Tibial nerve (tissue), 4 donors: ENCODE data around the gene TENM3. TPM values are rescaled to one million over a fixed set of nuclear protein-coding genes. Genes with fewer than 3 reads are reported as not detected.
"Not testable (repeated sequence)": the region's sequence is repeated elsewhere in the genome, so short reads cannot be mapped to it uniquely, and the experiment has no call there.

ENCODE experiments used
- DNase-seq, 2 donors: peaks; one replicate each; pipeline ENCODE4 v3.0.0-alpha.2; 2019; ENCODE audit warnings: low spot score in 2 of 2
- H3K27ac ChIP-seq, 4 donors: fragments of 200-600 bp; sonication (generic) in 3 of 4; one replicate each; pipeline ENCODE4 v1.5.1; 2017 to 2019; ENCODE audit warnings: mild to moderate bottlenecking in 1 of 4
- H3K27me3 ChIP-seq, 2 donors: fragments of 200-600 bp; sonication (generic) in 1 of 2; one replicate each; pipeline versions ENCODE4 v1.5.1 to v1.6.0; 2017 to 2019
- H3K36me3 ChIP-seq, 3 donors: fragments of 200-600 bp; sonication (generic); one replicate each; pipeline ENCODE4 v1.5.1; 2018 to 2019
- H3K4me1 ChIP-seq, 4 donors: fragments of 200-600 bp; sonication (generic) in 3 of 4; one replicate each; pipeline ENCODE4 v1.5.1; 2017 to 2019
- H3K4me3 ChIP-seq, 4 donors: fragments of 200-600 bp; sonication (generic) in 3 of 4; one replicate each; pipeline ENCODE4 v1.5.1; 2017 to 2019; ENCODE audit warnings: mild to moderate bottlenecking in 1 of 4, moderate library complexity in 1 of 4
- H3K9me3 ChIP-seq, 4 donors: fragments of 200-600 bp; sonication (generic) in 3 of 4; one replicate each; pipeline ENCODE4 v1.5.1; 2017 to 2019
- EP300 ChIP-seq, 2 donors: sonication (generic); formaldehyde crosslinking; IDR thresholded peaks; one replicate each; pipeline ENCODE4 v1.6.1; 2017; ENCODE audit warnings: antibody characterized with exemption in 2 of 2, mild to moderate bottlenecking in 1 of 2
- POLR2A ChIP-seq, 2 donors: fragments of 450-650 bp; IDR thresholded peaks; one replicate each; pipeline ENCODE4 v1.6.1; 2017; ENCODE audit warnings: antibody characterized with exemption in 2 of 2, mild to moderate bottlenecking in 2 of 2, moderate library complexity in 2 of 2
- WGBS, 2 donors: methylation state at CpG; one replicate each; pipeline ENCODE4 v1.1.5; 2018; 5-methylcytosine and 5-hydroxymethylcytosine counted together
- total RNA-seq, 4 donors: library from RNA; depleted of rRNA; stranded (reverse); fragments of >200 nt; gene quantifications; one replicate each; pipeline ENCODE4 v1.1.0, GENCODE V29; 2016
- TF ChIP-seq, protein P1 (sequence below), 5 experiments: fragments of 200-600 bp in 3 of 5; fragments of 450-650 bp in 2 of 5; sonication (generic) in 3 of 5; IDR thresholded peaks; one replicate each; pipeline ENCODE4 v1.5.1; 2016 to 2019; ENCODE audit warnings: antibody characterized with exemption in 5 of 5, mild to moderate bottlenecking in 3 of 5, moderate library complexity in 2 of 5

Gene TENM3
- total RNA-seq, 4 donors from 2014 or later: 19.0 to 60.5 (median 29.4) TPM

DNA sequence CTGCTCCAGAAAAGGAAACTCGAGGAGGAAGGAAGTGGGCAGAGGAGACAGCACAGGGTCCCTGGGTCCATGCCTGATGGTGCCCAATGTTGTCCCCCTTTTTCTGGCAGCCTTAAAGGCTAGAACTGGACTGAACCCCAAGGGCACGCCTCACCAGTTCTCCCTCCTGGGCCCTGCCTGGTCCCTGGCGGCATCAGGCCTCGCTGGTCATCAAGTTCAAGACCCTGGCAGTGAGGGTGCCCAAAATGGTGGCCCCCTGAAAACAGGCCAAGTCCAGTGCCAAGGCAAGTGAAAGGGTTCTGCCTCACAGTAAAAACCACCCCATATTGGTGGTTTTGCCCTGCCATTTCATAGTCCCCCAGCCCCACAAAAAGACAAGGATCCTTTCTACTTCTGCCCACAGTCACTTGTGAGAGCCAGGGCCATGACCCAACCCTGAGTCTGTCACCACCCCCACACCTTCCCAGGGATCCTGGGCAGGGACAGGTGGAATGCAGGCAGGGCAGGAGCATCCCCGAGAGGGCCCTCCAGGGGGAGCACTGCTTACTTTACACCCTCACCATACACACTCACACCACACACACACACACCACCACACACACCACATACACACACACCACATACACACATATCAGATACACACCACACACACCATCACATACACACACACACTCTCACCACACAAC is 566.4 kb downstream of the TENM3 start:
- DNase-seq: no peak
- Histone ChIP-seq H3K4me3 (no peak overlapping the region), H3K27ac (no peak overlapping the region), H3K27me3 (no peaks in the 10 kb centered on the region), H3K36me3 (no peaks in the 10 kb centered on the region), H3K4me1 (peaks cover 0 to 12% (median 2%) of the 10 kb centered on the region in 4 donors), H3K9me3 (peaks cover 0 to 14% (median 0%) of the 10 kb centered on the region in 4 donors)
- 79 to 84% methylated on average over 5 of the region's 5 CpGs for WGBS, 2 donors
- TF ChIP-seq POLR2A (IDR thresholded peaks at IDR 0.05) (no peak), EP300 (IDR thresholded peaks at IDR 0.05) (no peak)
- TF ChIP-seq, protein P1, sequence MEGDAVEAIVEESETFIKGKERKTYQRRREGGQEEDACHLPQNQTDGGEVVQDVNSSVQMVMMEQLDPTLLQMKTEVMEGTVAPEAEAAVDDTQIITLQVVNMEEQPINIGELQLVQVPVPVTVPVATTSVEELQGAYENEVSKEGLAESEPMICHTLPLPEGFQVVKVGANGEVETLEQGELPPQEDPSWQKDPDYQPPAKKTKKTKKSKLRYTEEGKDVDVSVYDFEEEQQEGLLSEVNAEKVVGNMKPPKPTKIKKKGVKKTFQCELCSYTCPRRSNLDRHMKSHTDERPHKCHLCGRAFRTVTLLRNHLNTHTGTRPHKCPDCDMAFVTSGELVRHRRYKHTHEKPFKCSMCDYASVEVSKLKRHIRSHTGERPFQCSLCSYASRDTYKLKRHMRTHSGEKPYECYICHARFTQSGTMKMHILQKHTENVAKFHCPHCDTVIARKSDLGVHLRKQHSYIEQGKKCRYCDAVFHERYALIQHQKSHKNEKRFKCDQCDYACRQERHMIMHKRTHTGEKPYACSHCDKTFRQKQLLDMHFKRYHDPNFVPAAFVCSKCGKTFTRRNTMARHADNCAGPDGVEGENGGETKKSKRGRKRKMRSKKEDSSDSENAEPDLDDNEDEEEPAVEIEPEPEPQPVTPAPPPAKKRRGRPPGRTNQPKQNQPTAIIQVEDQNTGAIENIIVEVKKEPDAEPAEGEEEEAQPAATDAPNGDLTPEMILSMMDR (IDR thresholded peaks at IDR 0.05): no peak

DNA sequence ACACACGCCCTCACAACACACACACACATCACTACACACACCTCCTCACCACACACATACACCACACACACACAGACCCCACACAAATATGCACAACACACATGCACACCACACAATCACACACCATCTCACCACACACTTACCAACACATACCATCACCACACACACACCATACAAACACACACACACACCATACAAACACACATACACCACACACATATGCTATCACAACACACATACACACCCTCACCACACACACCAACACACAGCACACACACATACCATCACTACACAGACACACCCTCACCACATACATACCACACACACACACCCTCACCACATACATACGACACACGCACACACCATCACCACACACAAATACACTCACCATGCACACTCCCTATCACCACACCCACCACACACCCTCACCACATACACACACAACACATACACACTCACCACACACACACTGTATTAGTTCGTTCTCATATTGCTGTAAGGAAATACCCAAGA is 567.0 kb downstream of the TENM3 start:
- 91 to 95% methylated on average over 4 of the region's 4 CpGs for WGBS, 2 donors
- no peaks in the 10 kb centered on the region for H3K36me3 ChIP-seq
- no peak for TF ChIP-seq POLR2A (IDR thresholded peaks at IDR 0.05)
- TF ChIP-seq, protein P1 (IDR thresholded peaks at IDR 0.05): no peak
- no peak for TF ChIP-seq EP300 (IDR thresholded peaks at IDR 0.05)
- H3K9me3 ChIP-seq: peaks cover 0 to 14% (median 0%) of the 10 kb centered on the region in 4 donors
- H3K27me3 ChIP-seq: no peaks in the 10 kb centered on the region
- H3K4me1 ChIP-seq: peaks cover 0 to 12% (median 2%) of the 10 kb centered on the region in 4 donors
- no peak overlapping the region for H3K27ac ChIP-seq
- H3K4me3 ChIP-seq: no peak overlapping the region
- DNase-seq: no peak

DNA sequence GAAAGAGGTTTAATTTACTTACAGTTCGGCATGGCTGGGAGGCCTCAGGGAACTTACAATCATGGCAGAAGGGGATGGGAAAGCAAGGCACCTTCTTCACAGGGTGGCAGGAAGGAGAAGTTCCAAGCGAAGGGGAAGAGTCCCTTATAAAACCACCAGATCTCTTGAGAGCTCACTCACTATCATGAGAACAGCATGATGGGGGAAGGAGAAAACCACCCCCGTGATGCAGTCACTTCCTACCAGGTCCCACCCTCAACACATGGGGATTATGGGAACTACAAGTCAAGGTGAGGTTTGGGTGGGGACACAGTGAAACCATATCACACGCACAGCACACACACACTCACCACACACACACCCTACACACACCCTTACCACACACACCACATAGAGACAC is 569.7 kb downstream of the TENM3 start:
- no peaks in the 10 kb centered on the region for H3K36me3 ChIP-seq
- H3K9me3 ChIP-seq: peaks cover 0 to 14% (median 0%) of the 10 kb centered on the region in 4 donors
- TF ChIP-seq, protein P1 (IDR thresholded peaks at IDR 0.05): no peak
- TF ChIP-seq POLR2A (IDR thresholded peaks at IDR 0.05) (no peak), EP300 (IDR thresholded peaks at IDR 0.05) (no peak)
- no peak for DNase-seq
- no peak overlapping the region for H3K27ac ChIP-seq
- H3K4me3 ChIP-seq: no peak overlapping the region
- no peaks in the 10 kb centered on the region for H3K27me3 ChIP-seq
- 83 to 93% methylated on average over 4 of the region's 4 CpGs for WGBS, 2 donors
- no peaks in the 10 kb centered on the region for H3K4me1 ChIP-seq

DNA sequence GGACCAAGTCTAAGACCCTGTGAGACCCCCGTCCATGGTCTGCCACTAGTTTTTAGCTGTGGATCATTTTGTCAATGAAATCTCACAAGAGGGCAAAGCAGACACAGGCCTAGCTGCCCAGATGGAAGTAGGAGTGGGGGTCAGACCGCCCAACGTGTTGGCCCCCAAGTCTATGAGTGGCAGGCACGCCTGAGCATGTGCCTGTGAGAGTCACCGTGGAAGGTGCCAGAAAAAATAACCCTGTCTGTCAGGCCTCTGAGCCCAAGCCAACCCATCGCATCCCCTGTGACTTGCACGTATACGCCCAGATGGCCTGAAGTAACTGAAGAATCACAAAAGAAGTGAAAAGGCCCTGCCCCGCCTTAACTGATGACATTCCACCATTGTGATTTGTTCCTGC is 570.9 kb downstream of the TENM3 start:
- WGBS, 2 donors: 82 to 92% methylated on average over 8 to 9 of the region's 9 CpGs
- DNase-seq, H3K4me1 ChIP-seq, H3K27me3 ChIP-seq, H3K27ac ChIP-seq, H3K4me3 ChIP-seq, H3K36me3 ChIP-seq: not testable (repeated sequence)
- peaks cover 0 to 12% (median 0%) of the 10 kb centered on the region in 4 donors for H3K9me3 ChIP-seq

DNA sequence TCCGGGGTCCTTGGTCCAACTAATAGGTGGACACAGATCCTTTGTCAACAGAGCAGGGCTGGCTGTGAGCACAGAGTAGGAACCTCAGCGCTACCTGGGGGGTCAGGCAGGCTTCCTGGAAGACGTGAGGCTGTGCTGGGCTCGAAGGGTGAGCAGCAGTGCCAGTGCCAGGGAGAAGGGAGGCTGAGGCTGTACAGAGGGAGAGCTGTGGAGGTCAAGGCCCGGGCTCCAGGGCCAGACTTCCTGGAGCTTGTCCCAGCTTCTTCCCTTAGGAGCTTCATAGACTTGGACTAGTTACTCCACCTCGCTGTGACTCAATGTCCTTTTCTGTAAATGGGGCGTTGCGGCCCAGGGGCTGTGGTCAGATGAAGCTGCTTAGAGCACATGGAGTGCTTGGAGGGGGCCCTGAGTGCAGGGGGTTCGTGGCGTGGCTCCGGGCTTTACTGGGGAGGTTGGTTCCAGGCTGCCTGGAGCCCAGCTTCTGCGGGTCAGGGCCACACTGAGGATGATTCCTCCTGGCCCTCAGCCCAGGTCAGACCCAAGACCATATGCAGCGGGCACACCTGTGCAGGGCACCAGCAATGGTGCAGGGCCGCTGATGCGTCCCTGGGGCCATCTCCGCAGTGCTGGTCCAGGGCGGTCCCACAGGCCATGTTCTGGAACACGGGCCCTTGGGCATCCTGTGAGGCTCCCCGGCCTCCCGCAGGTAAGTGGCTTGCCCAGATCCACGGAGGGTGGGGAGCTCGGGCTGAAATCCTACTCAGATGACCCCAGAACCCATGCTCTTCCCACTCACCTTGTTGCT is 575.9 kb downstream of the TENM3 start:
- Histone ChIP-seq H3K4me1 (no peaks in the 10 kb centered on the region), H3K9me3 (no peaks in the 10 kb centered on the region), H3K4me3 (no peak overlapping the region), H3K27ac (no peak overlapping the region), H3K27me3 (no peaks in the 10 kb centered on the region), H3K36me3 (no peaks in the 10 kb centered on the region)
- TF ChIP-seq POLR2A (IDR thresholded peaks at IDR 0.05) (no peak), EP300 (IDR thresholded peaks at IDR 0.05) (no peak)
- TF ChIP-seq, protein P1 (IDR thresholded peaks at IDR 0.05): no peak
- WGBS, 2 donors: 95% methylated on average over 17 to 18 of the region's 22 CpGs
- DNase-seq: no peak
